C4-2B (cell line): ENCODE measurements around the gene SSR3.

Experiments used
- H3K27ac ChIP-seq: fragments of 450-650 bp; 2 replicates; pipeline ENCODE4 v1.5.1; 2017
- CTCF ChIP-seq: fragments of 450-650 bp; conservative IDR thresholded peaks from 2 replicates; pipeline ENCODE4 v1.5.1; 2017; ENCODE audit warnings: mild to moderate bottlenecking
- ZFX ChIP-seq: fragments of 450-650 bp; IDR thresholded peaks from 2 replicates; pipeline ENCODE4 v1.6.1; 2017

The SSR3 gene

GRCh38 chr3:156542101-156543042 is 12.5 kb downstream of the SSR3 start:
- no peak for TF ChIP-seq ZFX
- no peak for TF ChIP-seq CTCF
- no peak overlapping the region for H3K27ac ChIP-seq

- no peak overlapping the region for H3K27ac ChIP-seq
- TF ChIP-seq ZFX (no peak), CTCF (no peak)
Observed at GRCh38 chr3:156539802-156540201, 15.1 kb downstream of the SSR3 start.

- no peak for TF ChIP-seq CTCF
- no peak for TF ChIP-seq ZFX
- H3K27ac ChIP-seq, result no peak overlapping the region
Observed at GRCh38 chr3:156539051-156539450, 15.9 kb downstream of the SSR3 start.

GRCh38 chr3:156536524-156537316 is 18.2 kb downstream of the SSR3 start:
- no peak overlapping the region for H3K27ac ChIP-seq
- no peak for TF ChIP-seq ZFX
- no peak for TF ChIP-seq CTCF

- H3K27ac ChIP-seq, result no peak overlapping the region
- TF ChIP-seq ZFX, result no peak
- no peak for TF ChIP-seq CTCF
Observed at GRCh38 chr3:156535798-156536197, 19.1 kb downstream of the SSR3 start.

- no peak overlapping the region for H3K27ac ChIP-seq
- no peak for TF ChIP-seq ZFX
- TF ChIP-seq CTCF, result no peak; the same call in 1 of the 2 replicates
Observed at GRCh38 chr3:156535162-156535627, 19.7 kb downstream of the SSR3 start.

GRCh38 chr3:156533205-156533604 is 21.7 kb downstream of the SSR3 start:
- TF ChIP-seq CTCF, result no peak
- no peak for TF ChIP-seq ZFX
- H3K27ac ChIP-seq, result no peak overlapping the region
